ENCODE measurements around the gene P2RY14.
A peak's percentile ranks its signal among the peaks of the same experiment; 100 is the strongest.

P2RY14 gene

DNA sequence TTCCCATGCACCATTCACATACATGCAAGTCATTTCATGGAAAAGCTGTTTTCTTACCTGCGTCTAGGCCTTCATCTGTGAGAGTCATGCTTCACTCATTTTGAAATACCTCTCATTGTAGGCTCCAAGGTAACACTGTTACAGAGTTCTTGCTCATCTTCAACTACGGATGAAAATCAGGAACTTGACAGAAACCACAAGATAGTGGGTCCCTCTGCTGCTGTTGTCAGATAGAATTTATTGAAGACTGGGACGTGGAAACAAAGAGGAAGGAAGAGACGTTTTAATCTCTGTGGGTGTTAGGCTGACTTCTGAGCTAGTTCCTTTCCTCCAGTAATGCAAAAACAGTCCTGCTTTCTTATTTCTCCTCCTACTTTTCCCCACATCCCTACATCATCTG lies at the start of gene P2RY14:
P2RY14 (minus strand) TSS at position 313 of the 400 bp plus-strand sequence. CDS start 64,226 bp downstream, outside the sequence.
- H3K9ac ChIP-seq, result peak within 1 kb of the TSS in 9 of 11 experiments; percentile 8 to 58 (median 45); a peak in 12 of 22 replicates
- H4K20me1 ChIP-seq, result no peaks in the 10 kb centered on the region
- H3K27me3 ChIP-seq, result no peaks in the 10 kb centered on the region; a peak in 1 of 22 replicates
- peak within 1 kb of the TSS in 3 of 10 experiments; percentile 11 to 34 (median 24); a peak in 3 of 20 replicates for H3K4me3 ChIP-seq
- no peaks in the 10 kb centered on the region for H3K36me3 ChIP-seq
- H3K9me3 ChIP-seq (replicated peaks in 1 of 11), result no peaks in the 10 kb centered on the region
- peak within 1 kb of the TSS in 10 of 11 experiments; percentile 7 to 71 (median 63); a peak in 18 of 22 replicates for H3K27ac ChIP-seq
- peaks cover 51 to 86% (median 75%) of the 10 kb centered on the region in 10 experiments for H3K4me1 ChIP-seq
- TF ChIP-seq Cebpa-rat (IDR thresholded peaks at IDR 0.05), result no peak
- peak within 1 kb of the TSS; percentile 54 to 86 (median 79) for H3K4me2 ChIP-seq

DNA sequence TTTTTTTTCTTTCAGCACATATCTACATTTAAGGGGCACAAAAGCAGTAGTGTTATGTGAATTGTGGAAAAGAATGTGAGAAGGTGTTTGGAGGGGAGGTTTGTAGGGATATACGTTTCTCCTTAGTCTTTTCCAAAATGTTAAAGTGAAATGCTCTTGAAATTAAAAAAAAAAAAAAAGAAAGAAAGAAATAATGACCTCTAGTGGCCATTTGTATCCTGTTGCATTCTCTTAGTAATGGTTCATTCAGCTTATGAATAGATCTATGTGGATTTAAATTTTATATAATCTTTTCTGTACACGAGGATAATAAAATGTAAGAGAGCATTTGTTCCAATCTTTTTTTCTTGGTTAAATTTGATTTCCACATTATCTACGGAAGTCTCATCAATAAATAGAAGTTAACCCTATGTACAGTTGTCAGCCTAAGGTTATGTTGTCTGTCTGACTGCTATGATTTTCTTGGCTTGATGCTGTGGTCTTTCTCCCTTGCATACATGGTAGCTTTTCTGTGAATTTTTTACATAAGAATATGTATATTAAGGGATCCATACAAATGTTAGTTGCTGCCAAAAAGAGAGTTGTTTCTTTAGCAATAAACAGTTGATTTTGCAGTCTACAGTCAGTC lies 49.3 kb upstream of the P2RY14 start:
- H4K20me1 ChIP-seq, result no peaks in the 10 kb centered on the region
- peak overlapping the region in 4 of 10 experiments; percentile 18 to 51 (median 47); a peak in 7 of 20 replicates for H3K4me3 ChIP-seq
- peaks cover 0 to 78% (median 34%) of the 10 kb centered on the region in 10 experiments; a peak in 14 of 20 replicates for H3K4me1 ChIP-seq
- no peaks in the 10 kb centered on the region for H3K9me3 ChIP-seq (replicated peaks in 1 of 11)
- no peaks in the 10 kb centered on the region for H3K27me3 ChIP-seq
- TF ChIP-seq Cebpa-rat (IDR thresholded peaks at IDR 0.05), result no peak
- H3K36me3 ChIP-seq, result no peaks in the 10 kb centered on the region
- H3K4me2 ChIP-seq, result peak overlapping the region in 6 of 11 experiments; percentile 28 to 90 (median 71); a peak in 11 of 22 replicates
- peak overlapping the region in 4 of 11 experiments; percentile 17 to 57 (median 41); a peak in 4 of 22 replicates for H3K9ac ChIP-seq
- H3K27ac ChIP-seq, result peak overlapping the region in 6 of 11 experiments; percentile 30 to 68 (median 46); a peak in 9 of 22 replicates

GRCh38 chr3:151322511-151322910 lies 44.2 kb upstream of the P2RY14 start:
- Histone ChIP-seq H4K20me1 (no peaks in the 10 kb centered on the region), H3K27me3 (no peaks in the 10 kb centered on the region), H3K4me1 (peaks cover 0 to 56% (median 0%) of the 10 kb centered on the region in 10 experiments; a peak in 6 of 20 replicates), H3K9ac (no peak overlapping the region), H3K27ac (peak overlapping the region in 1 of 11 experiments; percentile 32; a peak in 1 of 22 replicates), H3K4me2 (peak overlapping the region in 3 of 11 experiments; percentile 61 to 64 (median 64); a peak in 6 of 22 replicates), H3K4me3 (no peak overlapping the region), H3K9me3 (replicated peaks in 1 of 11) (no peaks in the 10 kb centered on the region), H3K36me3 (no peaks in the 10 kb centered on the region)
- TF ChIP-seq Cebpa-rat (IDR thresholded peaks at IDR 0.05), result no peak

GRCh38 chr3:151321526-151321925 lies 43.2 kb upstream of the P2RY14 start:
- Histone ChIP-seq H3K36me3 (no peaks in the 10 kb centered on the region), H3K4me2 (peak overlapping the region in 3 of 11 experiments; percentile 61 to 64 (median 64); a peak in 4 of 22 replicates), H3K9me3 (replicated peaks in 1 of 11) (no peaks in the 10 kb centered on the region), H3K27ac (no peak overlapping the region), H3K27me3 (no peaks in the 10 kb centered on the region), H3K9ac (no peak overlapping the region), H3K4me1 (peaks cover 0 to 47% (median 0%) of the 10 kb centered on the region in 10 experiments; a peak in 6 of 20 replicates), H4K20me1 (no peaks in the 10 kb centered on the region), H3K4me3 (no peak overlapping the region)
- TF ChIP-seq Cebpa-rat (IDR thresholded peaks at IDR 0.05), result no peak

DNA sequence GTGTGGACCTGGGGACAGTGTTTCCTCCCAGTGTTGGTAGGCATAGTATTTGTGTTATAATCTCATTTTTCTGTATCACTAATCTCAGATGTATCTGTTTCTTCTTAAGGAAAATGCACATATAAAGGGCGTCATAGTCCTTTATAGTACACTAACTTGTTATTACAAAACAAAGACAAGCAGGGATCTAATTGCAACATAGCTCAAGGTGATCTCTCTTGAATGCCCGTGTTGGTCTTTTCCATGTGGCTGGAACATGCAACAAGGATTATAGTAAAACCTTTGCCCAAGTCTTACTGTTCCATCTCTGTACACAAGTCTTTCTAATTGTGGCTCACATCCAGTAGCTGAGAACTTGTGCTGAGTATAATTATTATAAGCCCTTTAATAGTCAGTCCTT lies 41.8 kb upstream of the P2RY14 start:
- TF ChIP-seq Cebpa-rat (IDR thresholded peaks at IDR 0.05), result no peak
- no peaks in the 10 kb centered on the region for H4K20me1 ChIP-seq
- no peak overlapping the region for H3K27ac ChIP-seq
- H3K9ac ChIP-seq, result no peak overlapping the region
- no peak overlapping the region for H3K4me2 ChIP-seq
- H3K9me3 ChIP-seq (replicated peaks in 1 of 11), result no peaks in the 10 kb centered on the region
- no peak overlapping the region for H3K4me3 ChIP-seq
- no peaks in the 10 kb centered on the region for H3K27me3 ChIP-seq
- H3K36me3 ChIP-seq, result no peaks in the 10 kb centered on the region
- peaks cover 0 to 37% (median 0%) of the 10 kb centered on the region in 10 experiments; a peak in 6 of 20 replicates for H3K4me1 ChIP-seq

DNA sequence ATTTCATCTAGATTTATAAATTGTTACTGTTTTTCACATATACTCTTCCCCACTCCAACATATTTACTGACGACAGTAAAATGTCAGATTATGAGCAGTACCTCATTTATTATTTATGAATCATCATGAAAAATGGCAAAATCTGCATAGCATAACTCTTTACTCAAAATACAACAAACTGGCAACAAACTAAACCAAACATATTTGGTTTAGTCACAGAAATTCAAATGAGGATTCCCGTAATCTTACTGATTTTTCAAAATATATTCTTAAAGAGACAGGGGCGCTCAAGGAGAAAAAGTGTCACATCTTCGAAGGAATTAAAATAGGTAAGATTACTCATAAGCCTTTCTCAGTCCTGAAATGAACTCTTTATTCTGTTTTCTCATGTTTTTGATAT lies 41.3 kb upstream of the P2RY14 start:
- Histone ChIP-seq H3K27ac (no peak overlapping the region), H3K9me3 (replicated peaks in 1 of 11) (no peaks in the 10 kb centered on the region), H3K27me3 (no peaks in the 10 kb centered on the region), H4K20me1 (no peaks in the 10 kb centered on the region), H3K4me3 (no peak overlapping the region), H3K9ac (no peak overlapping the region), H3K36me3 (no peaks in the 10 kb centered on the region), H3K4me2 (no peak overlapping the region), H3K4me1 (peaks cover 0 to 35% (median 0%) of the 10 kb centered on the region in 10 experiments; a peak in 6 of 20 replicates)
- TF ChIP-seq Cebpa-rat (IDR thresholded peaks at IDR 0.05), result no peak

DNA sequence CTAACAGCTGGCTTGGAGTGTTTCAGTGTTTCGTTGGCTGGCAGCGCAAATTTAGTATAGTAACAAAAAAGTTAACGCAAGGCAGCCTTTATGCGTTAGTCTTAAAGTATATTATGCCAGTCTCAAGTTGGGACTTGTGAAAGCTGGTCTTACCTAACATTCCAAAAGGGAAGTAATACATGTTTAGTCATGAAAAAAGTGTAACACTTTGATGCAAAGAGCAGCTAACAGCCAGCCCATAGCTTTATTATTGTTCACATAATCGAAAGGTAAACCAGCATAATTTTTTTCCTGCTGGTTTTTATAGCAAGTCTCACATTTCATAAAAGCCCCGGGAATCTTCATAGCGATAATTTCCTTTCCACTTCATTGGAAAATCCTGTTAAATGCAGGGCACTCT lies 40.6 kb upstream of the P2RY14 start:
- no peaks in the 10 kb centered on the region for H3K9me3 ChIP-seq (replicated peaks in 1 of 11)
- no peak overlapping the region for H3K9ac ChIP-seq
- peaks cover 0 to 35% (median 0%) of the 10 kb centered on the region in 10 experiments; a peak in 6 of 20 replicates for H3K4me1 ChIP-seq
- peak overlapping the region in 2 of 11 experiments; percentile 23 to 32; a peak in 3 of 22 replicates for H3K4me2 ChIP-seq
- H3K4me3 ChIP-seq, result no peak overlapping the region
- no peaks in the 10 kb centered on the region for H3K36me3 ChIP-seq
- no peak for TF ChIP-seq Cebpa-rat (IDR thresholded peaks at IDR 0.05)
- H4K20me1 ChIP-seq, result no peaks in the 10 kb centered on the region
- no peaks in the 10 kb centered on the region for H3K27me3 ChIP-seq
- no peak overlapping the region for H3K27ac ChIP-seq

DNA sequence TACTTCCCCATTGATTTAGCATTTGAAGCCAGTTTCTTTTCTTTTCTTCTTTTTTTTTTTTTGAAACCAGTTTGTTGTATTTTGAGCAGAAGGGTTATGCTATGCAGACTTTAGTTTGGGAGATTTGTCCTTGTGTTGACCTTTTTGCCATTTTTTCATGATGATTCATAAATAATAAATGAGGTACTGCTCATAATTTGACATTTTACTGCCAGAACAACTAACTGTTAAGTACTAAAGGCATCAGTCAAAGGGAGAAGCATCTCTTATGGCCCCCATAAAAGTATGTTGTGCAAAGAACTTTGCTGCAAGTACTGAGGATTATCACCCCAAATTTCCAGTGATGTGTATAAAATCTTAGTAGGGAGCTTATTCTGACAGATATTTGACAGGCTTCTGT lies 40.0 kb upstream of the P2RY14 start:
- no peak overlapping the region for H3K4me2 ChIP-seq
- H3K4me1 ChIP-seq, result peaks cover 0 to 35% (median 0%) of the 10 kb centered on the region in 10 experiments; a peak in 6 of 20 replicates
- TF ChIP-seq Cebpa-rat (IDR thresholded peaks at IDR 0.05), result no peak
- H3K9me3 ChIP-seq (replicated peaks in 1 of 11), result no peaks in the 10 kb centered on the region
- no peak overlapping the region for H3K9ac ChIP-seq
- H3K4me3 ChIP-seq, result no peak overlapping the region
- no peaks in the 10 kb centered on the region for H3K27me3 ChIP-seq
- H3K36me3 ChIP-seq, result no peaks in the 10 kb centered on the region
- no peak overlapping the region for H3K27ac ChIP-seq
- H4K20me1 ChIP-seq, result no peaks in the 10 kb centered on the region

DNA sequence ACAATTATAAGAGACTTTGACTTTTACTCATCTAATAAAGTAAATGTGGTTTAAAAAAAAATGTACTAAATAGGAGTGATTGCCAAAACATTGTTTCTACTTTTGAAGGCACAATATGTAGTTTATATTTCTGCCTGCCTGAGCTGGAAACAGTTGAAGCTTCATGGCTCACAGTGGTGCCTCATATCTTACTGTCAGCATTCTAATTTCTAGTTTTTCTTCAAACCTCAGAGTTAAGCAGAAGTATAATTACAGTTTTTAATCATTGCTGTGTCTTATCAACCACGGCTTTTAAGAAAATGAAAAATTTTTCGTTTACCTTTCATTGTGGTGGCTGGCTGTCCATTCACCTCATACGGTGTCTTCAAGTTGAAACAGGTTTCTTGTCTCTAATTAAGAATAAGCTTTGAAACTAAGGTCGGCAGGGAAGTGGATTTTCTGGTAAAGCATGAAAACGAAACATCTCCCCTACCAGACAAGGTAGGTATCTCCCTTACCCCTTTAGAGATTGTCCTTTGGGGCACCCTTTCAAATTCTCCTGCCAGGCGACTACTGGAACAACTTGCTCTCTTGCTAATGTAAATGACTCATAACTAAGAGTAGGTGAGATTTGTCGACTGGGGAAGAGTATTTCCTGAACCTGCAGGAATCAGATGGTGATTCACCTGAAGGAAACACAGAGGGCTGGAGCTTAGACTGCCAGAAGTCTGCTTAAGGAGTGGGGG lies 38.1 kb upstream of the P2RY14 start, which contains the start of gene GPR87:
GPR87 (minus strand) TSS at position 554 of the 725 bp plus-strand sequence. CDS start 16,720 bp downstream, outside the sequence.
- H3K36me3 ChIP-seq, result no peaks in the 10 kb centered on the region
- no peaks in the 10 kb centered on the region for H3K9me3 ChIP-seq (replicated peaks in 1 of 11)
- H3K4me2 ChIP-seq, result no peak within 1 kb of the TSS
- no peak within 1 kb of the TSS for H3K4me3 ChIP-seq
- H3K9ac ChIP-seq, result no peak within 1 kb of the TSS
- H3K4me1 ChIP-seq, result peaks cover 0 to 18% (median 0%) of the 10 kb centered on the region in 10 experiments; a peak in 5 of 20 replicates
- TF ChIP-seq Cebpa-rat (IDR thresholded peaks at IDR 0.05), result no peak
- H3K27ac ChIP-seq, result no peak within 1 kb of the TSS
- no peaks in the 10 kb centered on the region for H3K27me3 ChIP-seq
- H4K20me1 ChIP-seq, result no peaks in the 10 kb centered on the region
